SIG-M5 (cell line): Measurements from ENCODE around the gene PIAS1.
"Not testable (repeated sequence)": the region's sequence is repeated elsewhere in the genome, so short reads cannot be mapped to it uniquely, and the experiment has no call there.

Source experiments
- DNase-seq: peaks from one replicate; lab custom pipeline; 2025; lab: John Stamatoyannopoulos, UW

Gene PIAS1

GRCh38 chr15:68204361-68204760 lies 150.2 kb downstream of the PIAS1 start:
- no peak for DNase-seq

GRCh38 chr15:68204776-68205557 lies 150.9 kb downstream of the PIAS1 start, which contains the start of gene CALML4:
TSS of gene CALML4 (minus strand) at chr15:68205332. CDS start at chr15:68205247, 85 bp downstream.
- no peak for DNase-seq

- no peak for DNase-seq
Observed at GRCh38 chr15:68205558-68205944, 151.4 kb downstream of the PIAS1 start.

- DNase-seq = no peak
Observed at GRCh38 chr15:68205954-68206539, 151.9 kb downstream of the PIAS1 start.

- DNase-seq = no peak
Observed at GRCh38 chr15:68206711-68207151, 152.6 kb downstream of the PIAS1 start.

- no peak for DNase-seq
Observed at GRCh38 chr15:68207176-68207935, 153.2 kb downstream of the PIAS1 start.

GRCh38 chr15:68208136-68208535 lies 154.0 kb downstream of the PIAS1 start:
- DNase-seq = no peak

- no peak for DNase-seq
Observed at GRCh38 chr15:68208636-68209240, 154.6 kb downstream of the PIAS1 start.

- DNase-seq = no peak
Observed at GRCh38 chr15:68209272-68209671, 155.2 kb downstream of the PIAS1 start.

GRCh38 chr15:68209735-68210408 lies 155.8 kb downstream of the PIAS1 start:
- DNase-seq = no peak

- no peak for DNase-seq
Observed at GRCh38 chr15:68210409-68210756, 156.3 kb downstream of the PIAS1 start.

GRCh38 chr15:68210821-68211655 lies 156.9 kb downstream of the PIAS1 start:
- DNase-seq = no peak

GRCh38 chr15:68211656-68212320 lies 157.7 kb downstream of the PIAS1 start:
- DNase-seq = no peak

- not testable (repeated sequence) for DNase-seq
Observed at GRCh38 chr15:68213491-68213845, 159.4 kb downstream of the PIAS1 start.

GRCh38 chr15:68213991-68214837 lies 160.1 kb downstream of the PIAS1 start:
- DNase-seq = no peak

GRCh38 chr15:68214838-68215254 lies 160.7 kb downstream of the PIAS1 start:
- no peak for DNase-seq

- DNase-seq = no peak
Observed at GRCh38 chr15:68217341-68217740, 163.2 kb downstream of the PIAS1 start.

GRCh38 chr15:68218331-68218730 lies 164.2 kb downstream of the PIAS1 start:
- no peak for DNase-seq
